ENCODE measurements around the gene UBE2QL1.

UBE2QL1 gene

DNA sequence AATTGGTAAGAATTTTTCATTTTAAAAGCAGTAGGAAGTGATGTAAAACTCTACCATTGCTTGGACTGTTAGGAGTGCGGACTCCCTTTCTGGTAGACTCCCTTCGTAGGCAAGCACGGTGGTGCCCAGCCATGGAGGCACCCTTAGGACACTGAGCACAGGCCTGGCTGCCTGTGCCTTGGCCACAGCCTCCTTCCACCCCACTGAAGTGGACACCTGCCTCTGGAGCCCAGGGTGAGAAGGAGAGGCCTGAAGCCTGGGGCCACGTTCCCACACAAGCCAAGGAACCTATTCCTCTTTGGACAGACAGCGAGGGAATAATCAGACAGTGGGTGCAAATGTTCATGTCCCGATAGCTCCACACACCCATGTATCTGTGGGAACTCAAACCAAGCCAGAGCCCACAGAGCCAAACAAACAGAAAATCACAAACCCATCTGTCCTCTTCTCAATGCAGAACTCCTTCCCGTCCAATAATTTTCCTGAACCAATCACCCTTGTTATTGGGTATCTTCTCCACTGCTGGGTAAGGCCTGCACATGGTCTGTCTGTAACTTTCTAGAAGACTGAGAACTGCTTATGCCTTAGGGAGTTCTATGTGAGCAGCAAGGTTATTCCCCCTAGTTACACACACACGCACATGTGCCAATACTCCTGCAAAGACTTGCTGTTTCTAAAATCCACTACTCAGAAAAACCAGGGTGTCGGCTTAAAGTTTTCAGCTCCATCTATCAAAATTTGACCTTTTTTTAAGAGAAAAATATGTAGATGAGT is 45.2 kb downstream of the UBE2QL1 start (continued):
- TF ChIP-seq REPIN1 (tag by site-specific recombination; IDR thresholded peaks at IDR 0.05; ENCODE audit: low read depth): no peak
- TF ChIP-seq SALL2 (tag by site-specific recombination; IDR thresholded peaks at IDR 0.05; ENCODE audit: borderline replicate concordance): no peak
- TF ChIP-seq, protein P1, sequence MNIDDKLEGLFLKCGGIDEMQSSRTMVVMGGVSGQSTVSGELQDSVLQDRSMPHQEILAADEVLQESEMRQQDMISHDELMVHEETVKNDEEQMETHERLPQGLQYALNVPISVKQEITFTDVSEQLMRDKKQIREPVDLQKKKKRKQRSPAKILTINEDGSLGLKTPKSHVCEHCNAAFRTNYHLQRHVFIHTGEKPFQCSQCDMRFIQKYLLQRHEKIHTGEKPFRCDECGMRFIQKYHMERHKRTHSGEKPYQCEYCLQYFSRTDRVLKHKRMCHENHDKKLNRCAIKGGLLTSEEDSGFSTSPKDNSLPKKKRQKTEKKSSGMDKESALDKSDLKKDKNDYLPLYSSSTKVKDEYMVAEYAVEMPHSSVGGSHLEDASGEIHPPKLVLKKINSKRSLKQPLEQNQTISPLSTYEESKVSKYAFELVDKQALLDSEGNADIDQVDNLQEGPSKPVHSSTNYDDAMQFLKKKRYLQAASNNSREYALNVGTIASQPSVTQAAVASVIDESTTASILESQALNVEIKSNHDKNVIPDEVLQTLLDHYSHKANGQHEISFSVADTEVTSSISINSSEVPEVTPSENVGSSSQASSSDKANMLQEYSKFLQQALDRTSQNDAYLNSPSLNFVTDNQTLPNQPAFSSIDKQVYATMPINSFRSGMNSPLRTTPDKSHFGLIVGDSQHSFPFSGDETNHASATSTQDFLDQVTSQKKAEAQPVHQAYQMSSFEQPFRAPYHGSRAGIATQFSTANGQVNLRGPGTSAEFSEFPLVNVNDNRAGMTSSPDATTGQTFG (tag by site-specific recombination; IDR thresholded peaks at IDR 0.05; ENCODE audit: borderline replicate concordance): no peak
- TF ChIP-seq ZNF626 (tag by site-specific recombination; IDR thresholded peaks at IDR 0.05): no peak
- TF ChIP-seq ZNF202 (tag by site-specific recombination; IDR thresholded peaks at IDR 0.05; ENCODE audit: borderline replicate concordance): no peak
- TF ChIP-seq OSR2 (tag by site-specific recombination; IDR thresholded peaks at IDR 0.05): no peak
- TF ChIP-seq ZSCAN16 (tag by site-specific recombination; IDR thresholded peaks at IDR 0.05): no peak

DNA sequence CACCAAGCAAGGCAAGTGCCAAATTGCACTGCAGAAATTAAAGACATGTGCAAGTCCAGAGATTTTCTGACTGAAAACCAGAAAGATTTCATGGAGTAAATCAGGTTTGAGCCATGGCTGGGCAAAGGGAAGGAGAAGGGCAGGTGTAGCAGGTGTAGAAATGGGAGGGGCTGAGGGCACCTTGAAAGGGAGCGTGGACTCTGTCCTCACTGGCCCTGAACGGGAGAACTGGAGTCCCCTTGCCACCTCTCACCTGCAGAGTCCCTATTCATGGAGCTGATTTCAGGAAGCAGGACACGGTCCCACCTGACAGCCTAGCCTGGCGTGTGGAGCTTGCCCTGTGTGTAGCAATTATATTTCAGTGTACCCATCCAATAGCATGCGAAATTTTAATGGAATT is 46.3 kb downstream of the UBE2QL1 start:
- Histone ChIP-seq H3K36me3 (ENCODE audit: control insufficient read depth in 2 of 2, insufficient read depth in 1 of 2, low read length in 2 of 2) (peaks cover 0 to 4% of the 10 kb centered on the region in 2 experiments; a peak in 1 of 3 replicates), H3K9me3 (ENCODE audit: control insufficient read depth, insufficient read depth, low read depth, low read length) (no peaks in the 10 kb centered on the region), H3K4me3 (ENCODE audit: low read depth, low read length) (no peak overlapping the region), H3K27ac (ENCODE audit: extremely low read depth, low read depth, low read length) (no peak overlapping the region), H3K4me1 (ENCODE audit: control insufficient read depth, insufficient read depth, low read length) (no peaks in the 10 kb centered on the region)
- CTCF ChIA-PET: no interaction called here
- POLR2A ChIA-PET: no interaction called here
- TF ChIP-seq ZNF174 (tag by site-specific recombination; IDR thresholded peaks at IDR 0.05) (no peak), ZNF311 (tag by site-specific recombination; IDR thresholded peaks at IDR 0.05; ENCODE audit: borderline replicate concordance) (no peak), ZNF404 (tag by site-specific recombination; IDR thresholded peaks at IDR 0.05) (no peak)
- TF ChIP-seq, protein P2, sequence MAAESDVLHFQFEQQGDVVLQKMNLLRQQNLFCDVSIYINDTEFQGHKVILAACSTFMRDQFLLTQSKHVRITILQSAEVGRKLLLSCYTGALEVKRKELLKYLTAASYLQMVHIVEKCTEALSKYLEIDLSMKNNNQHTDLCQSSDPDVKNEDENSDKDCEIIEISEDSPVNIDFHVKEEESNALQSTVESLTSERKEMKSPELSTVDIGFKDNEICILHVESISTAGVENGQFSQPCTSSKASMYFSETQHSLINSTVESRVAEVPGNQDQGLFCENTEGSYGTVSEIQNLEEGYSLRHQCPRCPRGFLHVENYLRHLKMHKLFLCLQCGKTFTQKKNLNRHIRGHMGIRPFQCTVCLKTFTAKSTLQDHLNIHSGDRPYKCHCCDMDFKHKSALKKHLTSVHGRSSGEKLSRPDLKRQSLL (tag by site-specific recombination; IDR thresholded peaks at IDR 0.05): no peak
- TF ChIP-seq, protein P3, sequence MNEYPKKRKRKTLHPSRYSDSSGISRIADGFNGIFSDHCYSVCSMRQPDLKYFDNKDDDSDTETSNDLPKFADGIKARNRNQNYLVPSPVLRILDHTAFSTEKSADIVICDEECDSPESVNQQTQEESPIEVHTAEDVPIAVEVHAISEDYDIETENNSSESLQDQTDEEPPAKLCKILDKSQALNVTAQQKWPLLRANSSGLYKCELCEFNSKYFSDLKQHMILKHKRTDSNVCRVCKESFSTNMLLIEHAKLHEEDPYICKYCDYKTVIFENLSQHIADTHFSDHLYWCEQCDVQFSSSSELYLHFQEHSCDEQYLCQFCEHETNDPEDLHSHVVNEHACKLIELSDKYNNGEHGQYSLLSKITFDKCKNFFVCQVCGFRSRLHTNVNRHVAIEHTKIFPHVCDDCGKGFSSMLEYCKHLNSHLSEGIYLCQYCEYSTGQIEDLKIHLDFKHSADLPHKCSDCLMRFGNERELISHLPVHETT (tag by site-specific recombination; IDR thresholded peaks at IDR 0.05): no peak
- TF ChIP-seq, protein P4, sequence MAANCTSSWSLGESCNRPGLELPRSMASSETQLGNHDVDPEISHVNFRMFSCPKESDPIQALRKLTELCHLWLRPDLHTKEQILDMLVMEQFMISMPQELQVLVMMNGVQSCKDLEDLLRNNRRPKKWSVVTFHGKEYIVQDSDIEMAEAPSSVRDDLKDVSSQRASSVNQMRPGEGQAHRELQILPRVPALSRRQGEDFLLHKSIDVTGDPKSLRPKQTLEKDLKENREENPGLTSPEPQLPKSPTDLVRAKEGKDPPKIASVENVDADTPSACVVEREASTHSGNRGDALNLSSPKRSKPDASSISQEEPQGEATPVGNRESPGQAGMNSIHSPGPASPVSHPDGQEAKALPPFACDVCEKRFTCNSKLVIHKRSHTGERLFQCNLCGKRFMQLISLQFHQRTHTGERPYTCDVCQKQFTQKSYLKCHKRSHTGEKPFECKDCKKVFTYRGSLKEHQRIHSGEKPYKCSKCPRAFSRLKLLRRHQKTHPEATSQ (tag by site-specific recombination; IDR thresholded peaks at IDR 0.05): no peak
- TF ChIP-seq, protein P5, sequence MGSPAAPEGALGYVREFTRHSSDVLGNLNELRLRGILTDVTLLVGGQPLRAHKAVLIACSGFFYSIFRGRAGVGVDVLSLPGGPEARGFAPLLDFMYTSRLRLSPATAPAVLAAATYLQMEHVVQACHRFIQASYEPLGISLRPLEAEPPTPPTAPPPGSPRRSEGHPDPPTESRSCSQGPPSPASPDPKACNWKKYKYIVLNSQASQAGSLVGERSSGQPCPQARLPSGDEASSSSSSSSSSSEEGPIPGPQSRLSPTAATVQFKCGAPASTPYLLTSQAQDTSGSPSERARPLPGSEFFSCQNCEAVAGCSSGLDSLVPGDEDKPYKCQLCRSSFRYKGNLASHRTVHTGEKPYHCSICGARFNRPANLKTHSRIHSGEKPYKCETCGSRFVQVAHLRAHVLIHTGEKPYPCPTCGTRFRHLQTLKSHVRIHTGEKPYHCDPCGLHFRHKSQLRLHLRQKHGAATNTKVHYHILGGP (tag by site-specific recombination; IDR thresholded peaks at IDR 0.05): no peak
- TF ChIP-seq, protein P6, sequence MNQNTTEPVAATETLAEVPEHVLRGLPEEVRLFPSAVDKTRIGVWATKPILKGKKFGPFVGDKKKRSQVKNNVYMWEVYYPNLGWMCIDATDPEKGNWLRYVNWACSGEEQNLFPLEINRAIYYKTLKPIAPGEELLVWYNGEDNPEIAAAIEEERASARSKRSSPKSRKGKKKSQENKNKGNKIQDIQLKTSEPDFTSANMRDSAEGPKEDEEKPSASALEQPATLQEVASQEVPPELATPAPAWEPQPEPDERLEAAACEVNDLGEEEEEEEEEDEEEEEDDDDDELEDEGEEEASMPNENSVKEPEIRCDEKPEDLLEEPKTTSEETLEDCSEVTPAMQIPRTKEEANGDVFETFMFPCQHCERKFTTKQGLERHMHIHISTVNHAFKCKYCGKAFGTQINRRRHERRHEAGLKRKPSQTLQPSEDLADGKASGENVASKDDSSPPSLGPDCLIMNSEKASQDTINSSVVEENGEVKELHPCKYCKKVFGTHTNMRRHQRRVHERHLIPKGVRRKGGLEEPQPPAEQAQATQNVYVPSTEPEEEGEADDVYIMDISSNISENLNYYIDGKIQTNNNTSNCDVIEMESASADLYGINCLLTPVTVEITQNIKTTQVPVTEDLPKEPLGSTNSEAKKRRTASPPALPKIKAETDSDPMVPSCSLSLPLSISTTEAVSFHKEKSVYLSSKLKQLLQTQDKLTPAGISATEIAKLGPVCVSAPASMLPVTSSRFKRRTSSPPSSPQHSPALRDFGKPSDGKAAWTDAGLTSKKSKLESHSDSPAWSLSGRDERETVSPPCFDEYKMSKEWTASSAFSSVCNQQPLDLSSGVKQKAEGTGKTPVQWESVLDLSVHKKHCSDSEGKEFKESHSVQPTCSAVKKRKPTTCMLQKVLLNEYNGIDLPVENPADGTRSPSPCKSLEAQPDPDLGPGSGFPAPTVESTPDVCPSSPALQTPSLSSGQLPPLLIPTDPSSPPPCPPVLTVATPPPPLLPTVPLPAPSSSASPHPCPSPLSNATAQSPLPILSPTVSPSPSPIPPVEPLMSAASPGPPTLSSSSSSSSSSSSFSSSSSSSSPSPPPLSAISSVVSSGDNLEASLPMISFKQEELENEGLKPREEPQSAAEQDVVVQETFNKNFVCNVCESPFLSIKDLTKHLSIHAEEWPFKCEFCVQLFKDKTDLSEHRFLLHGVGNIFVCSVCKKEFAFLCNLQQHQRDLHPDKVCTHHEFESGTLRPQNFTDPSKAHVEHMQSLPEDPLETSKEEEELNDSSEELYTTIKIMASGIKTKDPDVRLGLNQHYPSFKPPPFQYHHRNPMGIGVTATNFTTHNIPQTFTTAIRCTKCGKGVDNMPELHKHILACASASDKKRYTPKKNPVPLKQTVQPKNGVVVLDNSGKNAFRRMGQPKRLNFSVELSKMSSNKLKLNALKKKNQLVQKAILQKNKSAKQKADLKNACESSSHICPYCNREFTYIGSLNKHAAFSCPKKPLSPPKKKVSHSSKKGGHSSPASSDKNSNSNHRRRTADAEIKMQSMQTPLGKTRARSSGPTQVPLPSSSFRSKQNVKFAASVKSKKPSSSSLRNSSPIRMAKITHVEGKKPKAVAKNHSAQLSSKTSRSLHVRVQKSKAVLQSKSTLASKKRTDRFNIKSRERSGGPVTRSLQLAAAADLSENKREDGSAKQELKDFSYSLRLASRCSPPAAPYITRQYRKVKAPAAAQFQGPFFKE (tag by site-specific recombination; IDR thresholded peaks at IDR 0.05; ENCODE audit: borderline replicate concordance): no peak
- TF ChIP-seq, protein P7, sequence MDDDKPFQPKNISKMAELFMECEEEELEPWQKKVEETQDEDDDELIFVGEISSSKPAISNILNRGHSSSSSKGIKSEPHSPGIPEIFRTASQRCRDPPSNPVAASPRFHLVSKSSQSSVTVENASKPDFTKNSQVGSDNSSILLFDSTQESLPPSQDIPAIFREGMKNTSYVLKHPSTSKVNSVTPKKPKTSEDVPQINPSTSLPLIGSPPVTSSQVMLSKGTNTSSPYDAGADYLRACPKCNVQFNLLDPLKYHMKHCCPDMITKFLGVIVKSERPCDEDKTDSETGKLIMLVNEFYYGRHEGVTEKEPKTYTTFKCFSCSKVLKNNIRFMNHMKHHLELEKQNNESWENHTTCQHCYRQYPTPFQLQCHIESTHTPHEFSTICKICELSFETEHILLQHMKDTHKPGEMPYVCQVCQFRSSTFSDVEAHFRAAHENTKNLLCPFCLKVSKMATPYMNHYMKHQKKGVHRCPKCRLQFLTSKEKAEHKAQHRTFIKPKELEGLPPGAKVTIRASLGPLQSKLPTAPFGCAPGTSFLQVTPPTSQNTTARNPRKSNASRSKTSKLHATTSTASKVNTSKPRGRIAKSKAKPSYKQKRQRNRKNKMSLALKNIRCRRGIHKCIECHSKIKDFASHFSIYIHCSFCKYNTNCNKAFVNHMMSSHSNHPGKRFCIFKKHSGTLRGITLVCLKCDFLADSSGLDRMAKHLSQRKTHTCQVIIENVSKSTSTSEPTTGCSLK (tag by site-specific recombination; IDR thresholded peaks at IDR 0.05): no peak

Measured in HEK293 (cell line).